ENCODE data around the gene CCNG2. TPM values are rescaled to one million over a fixed set of nuclear protein-coding genes. Genes with fewer than 3 reads are reported as not detected.

Gene CCNG2
- total and polyA plus RNA-seq, 10 donors: 20.2 to 106 (median 58.0) TPM

DNA sequence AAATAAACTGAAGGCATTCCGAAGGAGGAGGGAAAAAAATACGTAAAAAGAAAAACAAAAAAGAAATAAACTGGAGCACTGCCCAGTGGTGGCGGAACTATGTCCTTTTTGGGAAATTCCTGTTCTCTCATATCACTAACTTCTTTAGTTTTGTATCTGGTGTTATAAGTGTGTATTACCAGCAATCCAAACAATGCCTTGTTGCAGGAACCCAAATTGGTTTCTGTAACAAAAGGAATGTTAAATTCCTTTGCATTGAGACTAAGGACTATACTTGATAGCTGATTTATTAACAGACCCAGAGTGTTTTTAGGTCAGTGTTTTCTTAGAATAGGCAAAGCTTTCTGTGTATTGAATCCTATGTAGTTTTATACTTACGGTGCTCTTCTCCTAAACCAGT is 6.6 kb downstream of the CCNG2 start:
- WGBS, 5 donors: 80 to 90% (median 84%) methylated on average over 4 of the region's 4 CpGs
- peaks cover 0 to 100% (median 78%) of the 10 kb centered on the region in 6 donors for H3K36me3 ChIP-seq
- TF ChIP-seq, protein P1, sequence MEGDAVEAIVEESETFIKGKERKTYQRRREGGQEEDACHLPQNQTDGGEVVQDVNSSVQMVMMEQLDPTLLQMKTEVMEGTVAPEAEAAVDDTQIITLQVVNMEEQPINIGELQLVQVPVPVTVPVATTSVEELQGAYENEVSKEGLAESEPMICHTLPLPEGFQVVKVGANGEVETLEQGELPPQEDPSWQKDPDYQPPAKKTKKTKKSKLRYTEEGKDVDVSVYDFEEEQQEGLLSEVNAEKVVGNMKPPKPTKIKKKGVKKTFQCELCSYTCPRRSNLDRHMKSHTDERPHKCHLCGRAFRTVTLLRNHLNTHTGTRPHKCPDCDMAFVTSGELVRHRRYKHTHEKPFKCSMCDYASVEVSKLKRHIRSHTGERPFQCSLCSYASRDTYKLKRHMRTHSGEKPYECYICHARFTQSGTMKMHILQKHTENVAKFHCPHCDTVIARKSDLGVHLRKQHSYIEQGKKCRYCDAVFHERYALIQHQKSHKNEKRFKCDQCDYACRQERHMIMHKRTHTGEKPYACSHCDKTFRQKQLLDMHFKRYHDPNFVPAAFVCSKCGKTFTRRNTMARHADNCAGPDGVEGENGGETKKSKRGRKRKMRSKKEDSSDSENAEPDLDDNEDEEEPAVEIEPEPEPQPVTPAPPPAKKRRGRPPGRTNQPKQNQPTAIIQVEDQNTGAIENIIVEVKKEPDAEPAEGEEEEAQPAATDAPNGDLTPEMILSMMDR (IDR thresholded peaks at IDR 0.05 in 8 of 11, conservative IDR thresholded peaks at IDR 0.05 in 3 of 11): no peak
- TF ChIP-seq POLR2AphosphoS5 (IDR thresholded peaks at IDR 0.05) (no peak), POLR2A (IDR thresholded peaks at IDR 0.05) (no peak)
- no peak for DNase-seq
- peaks cover 10 to 94% (median 32%) of the 10 kb centered on the region in 6 donors for H3K4me1 ChIP-seq
- no peak overlapping the region for H3K4me3 ChIP-seq
- H3K27me3 ChIP-seq (replicated peaks in 1 of 7): no peaks in the 10 kb centered on the region
- H3K27ac ChIP-seq: no peak overlapping the region
- intact Hi-C loops (cut with DNase I; ENCODE audit: low total_unique reads): no loop called here
- no peaks in the 10 kb centered on the region for H3K9me3 ChIP-seq

DNA sequence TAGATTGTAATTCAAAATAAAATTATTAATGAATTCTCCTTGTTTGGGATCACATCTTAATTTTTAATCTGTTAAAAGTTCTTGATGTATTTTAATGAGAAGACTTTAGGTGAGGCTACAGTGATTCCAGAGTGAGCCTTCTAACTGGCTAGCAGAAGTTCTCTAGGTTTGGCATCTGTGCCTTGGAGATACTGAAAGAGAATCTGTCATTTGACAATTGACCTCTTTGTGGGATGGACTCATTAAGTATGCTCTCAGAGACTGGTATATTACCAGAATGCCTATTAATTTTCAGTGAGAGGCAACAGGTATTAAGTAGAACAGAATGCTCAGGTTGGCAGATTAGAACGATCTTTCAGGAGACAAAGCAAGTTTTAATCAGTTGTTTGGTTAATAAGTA is 10.2 kb downstream of the CCNG2 start:
- H3K27me3 ChIP-seq (replicated peaks in 1 of 7): no peaks in the 10 kb centered on the region
- intact Hi-C loops (cut with DNase I; ENCODE audit: low total_unique reads): no loop called here
- no peak for DNase-seq
- H3K4me1 ChIP-seq: peaks cover 0 to 59% (median 10%) of the 10 kb centered on the region in 6 donors
- WGBS, 5 donors: 81 to 97% (median 94%) methylated on average over 1 of the region's 1 CpG
- no peaks in the 10 kb centered on the region for H3K9me3 ChIP-seq
- TF ChIP-seq, protein P1 (IDR thresholded peaks at IDR 0.05 in 8 of 11, conservative IDR thresholded peaks at IDR 0.05 in 3 of 11): no peak
- TF ChIP-seq POLR2AphosphoS5 (IDR thresholded peaks at IDR 0.05): no peak
- no peak for TF ChIP-seq POLR2A (IDR thresholded peaks at IDR 0.05)
- H3K4me3 ChIP-seq: no peak overlapping the region
- H3K36me3 ChIP-seq: peaks cover 0 to 91% (median 76%) of the 10 kb centered on the region in 6 donors
- no peak overlapping the region for H3K27ac ChIP-seq

DNA sequence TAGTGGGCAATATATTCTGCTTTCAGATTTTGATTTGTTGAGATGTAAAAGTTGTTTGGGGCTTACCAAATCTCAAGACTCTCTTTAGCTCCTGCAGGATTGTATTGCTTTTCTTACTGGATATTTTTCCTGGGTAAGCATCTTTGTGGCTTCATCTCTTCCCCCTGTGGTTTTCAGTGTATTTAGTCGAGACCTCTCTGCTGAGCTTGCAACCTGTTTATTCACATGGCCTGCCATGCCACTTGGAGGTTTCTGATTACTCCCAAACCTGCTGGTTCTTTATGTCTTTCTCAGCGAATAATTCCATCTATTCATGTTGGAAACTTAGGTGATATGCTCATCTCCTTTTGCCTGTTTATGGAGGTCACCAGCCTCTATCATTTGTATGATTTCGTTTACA is 10.9 kb downstream of the CCNG2 start:
- Histone ChIP-seq H3K9me3 (no peaks in the 10 kb centered on the region), H3K27me3 (replicated peaks in 1 of 7) (no peaks in the 10 kb centered on the region), H3K4me1 (peaks cover 0 to 52% (median 8%) of the 10 kb centered on the region in 6 donors), H3K4me3 (no peak overlapping the region), H3K27ac (no peak overlapping the region), H3K36me3 (peaks cover 0 to 84% (median 69%) of the 10 kb centered on the region in 6 donors)
- DNase-seq: no peak
- intact Hi-C loops (cut with DNase I; ENCODE audit: low total_unique reads): no loop called here
- 72 to 78% (median 74%) methylated on average over 3 of the region's 3 CpGs for WGBS, 5 donors
- TF ChIP-seq POLR2AphosphoS5 (IDR thresholded peaks at IDR 0.05): no peak
- TF ChIP-seq, protein P1 (IDR thresholded peaks at IDR 0.05 in 8 of 11, conservative IDR thresholded peaks at IDR 0.05 in 3 of 11): no peak
- no peak for TF ChIP-seq POLR2A (IDR thresholded peaks at IDR 0.05)

DNA sequence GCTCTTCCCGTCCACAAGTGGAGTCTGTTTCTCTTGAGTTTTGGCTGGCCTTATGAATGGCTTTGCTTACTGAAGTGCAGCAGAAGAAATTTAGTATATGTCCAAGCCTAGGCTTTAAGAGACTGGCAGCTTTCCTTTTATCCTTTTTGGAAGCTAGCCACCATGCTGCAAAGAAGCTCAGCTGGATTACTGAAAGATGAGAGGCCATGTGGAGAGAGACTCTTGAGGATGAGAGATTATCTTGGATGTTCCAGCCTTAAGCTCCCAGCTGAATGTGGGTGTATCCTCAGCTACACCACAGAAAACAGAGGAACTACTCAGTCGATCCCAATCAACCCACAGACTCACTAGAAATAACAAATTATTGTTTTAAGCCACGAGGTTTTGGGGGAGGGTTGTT is 12.5 kb downstream of the CCNG2 start:
- Histone ChIP-seq H3K27me3 (replicated peaks in 1 of 7) (no peaks in the 10 kb centered on the region), H3K4me3 (no peak overlapping the region), H3K4me1 (peaks cover 0 to 36% (median 4%) of the 10 kb centered on the region in 6 donors), H3K27ac (no peak overlapping the region), H3K9me3 (no peaks in the 10 kb centered on the region), H3K36me3 (peaks cover 0 to 68% (median 54%) of the 10 kb centered on the region in 6 donors)
- DNase-seq: no peak
- no peak for TF ChIP-seq POLR2A (IDR thresholded peaks at IDR 0.05)
- TF ChIP-seq, protein P1 (IDR thresholded peaks at IDR 0.05 in 8 of 11, conservative IDR thresholded peaks at IDR 0.05 in 3 of 11): no peak
- TF ChIP-seq POLR2AphosphoS5 (IDR thresholded peaks at IDR 0.05): no peak
- WGBS, 5 donors: 58 to 75% (median 66%) methylated on average over 3 of the region's 3 CpGs
- intact Hi-C loops (cut with DNase I; ENCODE audit: low total_unique reads): no loop called here
